K562 (cell line): ENCODE measurements around the gene SCP2. TPM values are rescaled to one million over a fixed set of nuclear protein-coding genes. Genes with fewer than 3 reads are reported as not detected.

Experiments
- ATAC-seq: fragments of 200-7000 bp; cut with Tn5 transposase; 3 replicates; pipeline ENCODE4 v1.9.1; 2020; ENCODE audit warnings: moderate library complexity
- BruUV-seq: library from RNA; stranded (reverse); fragments of 400-500 nt; replicated peaks from 2 replicates; lab custom pipeline; 2021; lab: Mats Ljungman, UMichigan
- CTCF ChIA-PET: fragments of 300-600 bp; formaldehyde crosslinking; extraction: SDS; loops from one replicate; lab custom pipeline; 2021; ENCODE audit warnings: low intra/inter-chr PET ratio; lab: Yijun Ruan, JAX
- POLR2A ChIA-PET: fragments of 300-600, 350-650 bp; sonication (Branson Sonifier 250); formaldehyde crosslinking; extraction: SDS; loops from one replicate; lab custom pipeline; 2021; ENCODE audit warnings: antibody characterized with exemption, inconsistent platforms; lab: Yijun Ruan, JAX
- DNase-seq, 4 experiments: peaks; one replicate each; pipeline versions ENCODE4 v3.0.0 to v3.0.0-alpha.2; 2011 to 2018; ENCODE audit warnings: low spot score in 3 of 4, mixed read lengths in 3 of 4; ENCODE audit errors: extremely low read depth in 1 of 4
- FAIRE-seq: peaks from 2 replicates; lab custom pipeline; 2011; peaks lifted over from hg19 to GRCh38; lab: Jason Lieb, UNC
- H2AFZ ChIP-seq: 2 replicates; pipeline ENCODE4 v1.6.0; 2011; ENCODE audit warnings: low read depth, low read length, control low read depth, inconsistent platforms
- H3K27ac ChIP-seq: fragments of 200-600 bp; 3 replicates; pipeline ENCODE4 v1.8.0; 2011; ENCODE audit warnings: low read depth, mild to moderate bottlenecking, control low read depth, inconsistent platforms, low read length, moderate library complexity, mixed read lengths; ENCODE audit errors: extremely low read depth
- H3K27me3 ChIP-seq, 2 experiments: fragments of 300-600 bp in 1 of 2; 2 replicates in 1 of 2; 3 replicates in 1 of 2; pipeline versions ENCODE4 v1.6.0 to v1.8.0; 2011; ENCODE audit warnings: inconsistent platforms in 2 of 2, low read length in 2 of 2, mild to moderate bottlenecking in 1 of 2, mixed read lengths in 1 of 2, moderate library complexity in 1 of 2; ENCODE audit not compliant: control insufficient read depth in 2 of 2, insufficient read depth in 2 of 2
- H3K36me3 ChIP-seq: fragments of 300-600 bp; 3 replicates; pipeline ENCODE4 v1.8.0; 2011; ENCODE audit warnings: mild to moderate bottlenecking, low read length, inconsistent platforms; ENCODE audit not compliant: control insufficient read depth, insufficient read depth
- H3K4me1 ChIP-seq, 2 experiments: fragments of 200-600 bp in 1 of 2; replicated peaks in 1 of 2; 2 replicates in 1 of 2; 3 replicates in 1 of 2; pipeline versions ENCODE4 v1.5.1 to v1.8.0; 2011; ENCODE audit warnings: inconsistent platforms in 2 of 2, low read length in 2 of 2, mild to moderate bottlenecking in 1 of 2, mixed read lengths in 1 of 2, moderate library complexity in 1 of 2; ENCODE audit not compliant: control insufficient read depth in 2 of 2, insufficient read depth in 2 of 2
- H3K4me2 ChIP-seq: 2 replicates; pipeline ENCODE4 v1.6.1; 2011; ENCODE audit warnings: low read length, control low read depth, inconsistent platforms, mixed read lengths; ENCODE audit not compliant: insufficient read depth
- H3K4me3 ChIP-seq: fragments of 200-600 bp; sonication (generic), shearing (Covaris generic); 2 replicates; pipeline ENCODE4 v1.5.1; 2016; ENCODE audit warnings: control low read depth, inconsistent platforms
- H3K79me2 ChIP-seq: fragments of 200-600 bp; 3 replicates; pipeline ENCODE4 v1.8.0; 2011; ENCODE audit warnings: low read length, inconsistent platforms; ENCODE audit not compliant: control insufficient read depth, insufficient read depth
- H3K9ac ChIP-seq, 2 experiments: 2 replicates each; pipeline versions ENCODE4 v1.6.0 to v1.6.1; 2011; ENCODE audit warnings: low read depth in 2 of 2, low read length in 2 of 2, control low read depth in 1 of 2, inconsistent platforms in 1 of 2, mild to moderate bottlenecking in 1 of 2, mixed read lengths in 1 of 2; ENCODE audit not compliant: insufficient read depth in 1 of 2
- H3K9me1 ChIP-seq: one replicate; pipeline ENCODE4 v1.6.0; 2011; ENCODE audit warnings: inconsistent platforms, mild to moderate bottlenecking, low read length, moderate library complexity; ENCODE audit not compliant: control insufficient read depth, insufficient read depth
- H3K9me3 ChIP-seq: replicated peaks from 2 replicates; pipeline ENCODE4 v1.5.1; 2011; ENCODE audit warnings: low read depth, low read length, inconsistent platforms; ENCODE audit not compliant: control insufficient read depth, insufficient read depth
- H4K20me1 ChIP-seq: replicated peaks from 2 replicates; pipeline ENCODE4 v1.6.1; 2011; ENCODE audit warnings: low read length, inconsistent platforms, mixed read lengths; ENCODE audit not compliant: control insufficient read depth, insufficient read depth
- ASH1L ChIP-seq: fragments of 450-650 bp; IDR thresholded peaks from 2 replicates; pipeline ENCODE4 v1.6.1; 2018; ENCODE audit warnings: borderline replicate concordance, mild to moderate bottlenecking, low read depth; ENCODE audit not compliant: partially characterized antibody
- HDAC3 ChIP-seq: fragments of 450-650 bp; IDR thresholded peaks from 2 replicates; pipeline ENCODE4 v1.6.1; 2018; ENCODE audit warnings: borderline replicate concordance, mild to moderate bottlenecking, moderate library complexity; ENCODE audit not compliant: partially characterized antibody
- HMG20A ChIP-seq: fragments of 450-650 bp; formaldehyde crosslinking; conservative IDR thresholded peaks from 2 replicates; pipeline ENCODE4 v1.4.0; 2020; ENCODE audit warnings: mild to moderate bottlenecking, mixed read lengths
- L3MBTL2 ChIP-seq: fragments of 450-650 bp; IDR thresholded peaks from 2 replicates; pipeline ENCODE4 v1.6.1; 2016; ENCODE audit warnings: mild to moderate bottlenecking, moderate library complexity
- NONO ChIP-seq, 2 experiments: fragments of 200-400 bp in 1 of 2; fragments of 450-650 bp in 1 of 2; formaldehyde crosslinking in 1 of 2; IDR thresholded peaks; 2 replicates each; pipeline ENCODE4 v1.6.1; 2017; ENCODE audit warnings: low read depth in 2 of 2, mild to moderate bottlenecking in 2 of 2, moderate library complexity in 2 of 2, low read length in 1 of 2
- ZBTB40 ChIP-seq, 2 experiments: fragments of 450-650 bp in 1 of 2; sonication (generic) in 1 of 2; formaldehyde crosslinking in 1 of 2; IDR thresholded peaks; 2 replicates each; pipeline versions ENCODE4 v1.7.1 to v1.9.0; 2016 to 2022; ENCODE audit warnings: inconsistent platforms in 1 of 2, mild to moderate bottlenecking in 1 of 2, missing genetic modification reagents in 1 of 2
- ZNF766 ChIP-seq: fragments of 200-800 bp; sonication (Bioruptor generic); conservative IDR thresholded peaks from 2 replicates; pipeline ENCODE4 v1.6.1; 2016; ENCODE audit warnings: missing genetic modification characterization, missing compliant biosample characterization
- WGBS: fragments of 100-300 bp; shearing (Covaris generic); methylation state at CpG from one replicate; pipeline ENCODE4 v1.1.6; 2016; ENCODE audit warnings: low coverage, mixed read lengths; ENCODE audit not compliant: insufficient coverage; ENCODE audit errors: missing lambda C conversion rate; 5-methylcytosine and 5-hydroxymethylcytosine counted together
- in situ Hi-C: fragments of 300-500 bp; cut with MboI; formaldehyde crosslinking; loops from 4 replicates; pipeline ENCODE4 v1.15.0; 2018; ENCODE audit warnings: inconsistent platforms, mixed read lengths
- intact Hi-C: fragments of 100-400 bp; cut with micrococcal nuclease; formaldehyde crosslinking; loops from 2 replicates; pipeline ENCODE4 v1.14.2; 2022
- polyA plus RNA-seq, 8 experiments: library from polyadenylated mRNA; depleted of rRNA in 4 of 8; stranded (reverse) in 5 of 8; unstranded in 3 of 8; fragments of >200 nt; fragmentation: Nextera tagmentation in 2 of 8; fragmentation: Illumina TruSeq in 1 of 8; extraction: Ambion mirVana in 2 of 8; extraction: Trizol in 1 of 8; gene quantifications; 2 replicates each; pipeline versions ENCODE4 v1.2.1 to v1.2.3, GENCODE V29; 2011 to 2014; ENCODE audit warnings: inconsistent platforms in 1 of 8, missing spikeins in 1 of 8
- total RNA-seq, 7 experiments: library from RNA; depleted of rRNA in 6 of 7; stranded (reverse); fragments of >200 nt in 6 of 7; fragmentation: Illumina TruSeq in 2 of 7; extraction: Trizol in 2 of 7; gene quantifications; 2 replicates each; pipeline versions ENCODE4 v1.2.1 to v1.2.3, GENCODE V29; 2011 to 2021; ENCODE audit warnings: low replicate concordance in 1 of 7

SCP2 gene
- total and polyA plus RNA-seq, 9 of the 15 experiments (the other 6 are each of a cell fraction or from before 2014, with no cell fraction given) = 63.8 to 258 (median 106) TPM

- no peak for TF ChIP-seq ASH1L
- TF ChIP-seq, all 486 proteins: peak for 3
Measured at GRCh38 chr1:53016705-53017104, 89.6 kb downstream of the SCP2 start (continued).

GRCh38 chr1:53020588-53020987, 93.5 kb downstream of the SCP2 start:
- no peak for TF ChIP-seq NONO (IDR thresholded peaks at IDR 0.05; ENCODE audit: low read depth in 2 of 2, low read length in 1 of 2)
- TF ChIP-seq ZNF766 (CRISPR knock-in tag) = peak; percentile 84
- TF ChIP-seq HDAC3 = no peak
- no peak for TF ChIP-seq HMG20A (CRISPR knock-in tag)
- TF ChIP-seq L3MBTL2 = 0 out of 2 replicates have a peak, but pooled peaks have one; percentile 15
- no peak for TF ChIP-seq ZBTB40 (IDR thresholded peaks at IDR 0.05)
- TF ChIP-seq ZBTB40 (CRISPR knock-in tag; IDR thresholded peaks at IDR 0.05) = no peak
- no peaks in the 10 kb centered on the region for H3K27me3 ChIP-seq
- H3K27ac ChIP-seq = no peak overlapping the region
- ATAC-seq (peak; percentile 50), DNase-seq (peak in 2 of 4 experiments; percentile 28 to 51), FAIRE-seq (peak; percentile 37)
- H2AFZ ChIP-seq = peak overlapping the region; percentile 33; the same call in 1 of the 2 replicates
- no peak overlapping the region for H3K4me3 ChIP-seq
- BruUV-seq = no TSS peak
- peaks cover 3% of the 10 kb centered on the region for H3K9me1 ChIP-seq
- CTCF ChIA-PET = no interaction called here
- intact Hi-C loops (no loop called here), in situ Hi-C loops (no loop called here)
- no peaks in the 10 kb centered on the region for H3K9me3 ChIP-seq
- POLR2A ChIA-PET = interaction anchor here (0.7 kb wide), 1 partner anchor 337 kb away, joined by 3 read pairs; no protein-coding TSS in a partner anchor
- H3K79me2 ChIP-seq = peaks cover 17% of the 10 kb centered on the region; the same call in 2 of the 3 replicates
- H4K20me1 ChIP-seq = no peaks in the 10 kb centered on the region
- peaks cover 4 to 5% of the 10 kb centered on the region in 2 experiments; a peak in 4 of 5 replicates for H3K4me1 ChIP-seq
- H3K36me3 ChIP-seq = no peaks in the 10 kb centered on the region
- peak overlapping the region; percentile 21; the same call in 1 of the 2 replicates for H3K4me2 ChIP-seq
- H3K9ac ChIP-seq = no peak overlapping the region
- WGBS = 14% methylated on average over 5 of the region's 5 CpGs
